K562 (cell line): ENCODE results near the gene RHBG. TPM values are rescaled to one million over a fixed set of nuclear protein-coding genes. Genes with fewer than 3 reads are reported as not detected.

Source experiments
- ATAC-seq: fragments of 200-7000 bp; cut with Tn5 transposase; 3 replicates; pipeline ENCODE4 v1.9.1; 2020; ENCODE audit warnings: moderate library complexity
- BruUV-seq: library from RNA; stranded (reverse); fragments of 400-500 nt; replicated peaks from 2 replicates; lab custom pipeline; 2021; lab: Mats Ljungman, UMichigan
- CTCF ChIA-PET: fragments of 300-600 bp; formaldehyde crosslinking; extraction: SDS; loops from one replicate; lab custom pipeline; 2021; ENCODE audit warnings: low intra/inter-chr PET ratio; lab: Yijun Ruan, JAX
- POLR2A ChIA-PET: fragments of 300-600, 350-650 bp; sonication (Branson Sonifier 250); formaldehyde crosslinking; extraction: SDS; loops from one replicate; lab custom pipeline; 2021; ENCODE audit warnings: antibody characterized with exemption, inconsistent platforms; lab: Yijun Ruan, JAX
- DNase-seq, 4 experiments: peaks; one replicate each; pipeline versions ENCODE4 v3.0.0 to v3.0.0-alpha.2; 2011 to 2018; ENCODE audit warnings: low spot score in 3 of 4, mixed read lengths in 3 of 4; ENCODE audit errors: extremely low read depth in 1 of 4
- FAIRE-seq: peaks from 2 replicates; lab custom pipeline; 2011; peaks lifted over from hg19 to GRCh38; lab: Jason Lieb, UNC
- H2AFZ ChIP-seq: 2 replicates; pipeline ENCODE4 v1.6.0; 2011; ENCODE audit warnings: low read depth, low read length, control low read depth, inconsistent platforms
- H3K27ac ChIP-seq: fragments of 200-600 bp; 3 replicates; pipeline ENCODE4 v1.8.0; 2011; ENCODE audit warnings: low read depth, mild to moderate bottlenecking, control low read depth, inconsistent platforms, low read length, moderate library complexity, mixed read lengths; ENCODE audit errors: extremely low read depth
- H3K27me3 ChIP-seq, 2 experiments: fragments of 300-600 bp in 1 of 2; 2 replicates in 1 of 2; 3 replicates in 1 of 2; pipeline versions ENCODE4 v1.6.0 to v1.8.0; 2011; ENCODE audit warnings: inconsistent platforms in 2 of 2, low read length in 2 of 2, mild to moderate bottlenecking in 1 of 2, mixed read lengths in 1 of 2, moderate library complexity in 1 of 2; ENCODE audit not compliant: control insufficient read depth in 2 of 2, insufficient read depth in 2 of 2
- H3K36me3 ChIP-seq: fragments of 300-600 bp; 3 replicates; pipeline ENCODE4 v1.8.0; 2011; ENCODE audit warnings: mild to moderate bottlenecking, low read length, inconsistent platforms; ENCODE audit not compliant: control insufficient read depth, insufficient read depth
- H3K4me1 ChIP-seq, 2 experiments: fragments of 200-600 bp in 1 of 2; replicated peaks in 1 of 2; 2 replicates in 1 of 2; 3 replicates in 1 of 2; pipeline versions ENCODE4 v1.5.1 to v1.8.0; 2011; ENCODE audit warnings: inconsistent platforms in 2 of 2, low read length in 2 of 2, mild to moderate bottlenecking in 1 of 2, mixed read lengths in 1 of 2, moderate library complexity in 1 of 2; ENCODE audit not compliant: control insufficient read depth in 2 of 2, insufficient read depth in 2 of 2
- H3K4me2 ChIP-seq: 2 replicates; pipeline ENCODE4 v1.6.1; 2011; ENCODE audit warnings: low read length, control low read depth, inconsistent platforms, mixed read lengths; ENCODE audit not compliant: insufficient read depth
- H3K4me3 ChIP-seq: fragments of 200-600 bp; sonication (generic), shearing (Covaris generic); 2 replicates; pipeline ENCODE4 v1.5.1; 2016; ENCODE audit warnings: control low read depth, inconsistent platforms
- H3K79me2 ChIP-seq: fragments of 200-600 bp; 3 replicates; pipeline ENCODE4 v1.8.0; 2011; ENCODE audit warnings: low read length, inconsistent platforms; ENCODE audit not compliant: control insufficient read depth, insufficient read depth
- H3K9ac ChIP-seq, 2 experiments: 2 replicates each; pipeline versions ENCODE4 v1.6.0 to v1.6.1; 2011; ENCODE audit warnings: low read depth in 2 of 2, low read length in 2 of 2, control low read depth in 1 of 2, inconsistent platforms in 1 of 2, mild to moderate bottlenecking in 1 of 2, mixed read lengths in 1 of 2; ENCODE audit not compliant: insufficient read depth in 1 of 2
- H3K9me1 ChIP-seq: one replicate; pipeline ENCODE4 v1.6.0; 2011; ENCODE audit warnings: inconsistent platforms, mild to moderate bottlenecking, low read length, moderate library complexity; ENCODE audit not compliant: control insufficient read depth, insufficient read depth
- H3K9me3 ChIP-seq: replicated peaks from 2 replicates; pipeline ENCODE4 v1.5.1; 2011; ENCODE audit warnings: low read depth, low read length, inconsistent platforms; ENCODE audit not compliant: control insufficient read depth, insufficient read depth
- H4K20me1 ChIP-seq: replicated peaks from 2 replicates; pipeline ENCODE4 v1.6.1; 2011; ENCODE audit warnings: low read length, inconsistent platforms, mixed read lengths; ENCODE audit not compliant: control insufficient read depth, insufficient read depth
- KLF13 ChIP-seq: fragments of 450-650 bp; IDR thresholded peaks from 2 replicates; pipeline ENCODE4 v1.6.1; 2016; ENCODE audit warnings: missing genetic modification characterization, low read depth, mild to moderate bottlenecking, missing compliant biosample characterization, moderate library complexity, borderline replicate concordance
- SPI1 ChIP-seq: IDR thresholded peaks from 2 replicates; pipeline ENCODE4 v1.6.1; 2011; ENCODE audit warnings: low read depth, low read length, control low read depth, borderline replicate concordance
- ZNF766 ChIP-seq: fragments of 200-800 bp; sonication (Bioruptor generic); conservative IDR thresholded peaks from 2 replicates; pipeline ENCODE4 v1.6.1; 2016; ENCODE audit warnings: missing genetic modification characterization, missing compliant biosample characterization
- WGBS: fragments of 100-300 bp; shearing (Covaris generic); methylation state at CpG from one replicate; pipeline ENCODE4 v1.1.6; 2016; ENCODE audit warnings: low coverage, mixed read lengths; ENCODE audit not compliant: insufficient coverage; ENCODE audit errors: missing lambda C conversion rate; 5-methylcytosine and 5-hydroxymethylcytosine counted together
- in situ Hi-C: fragments of 300-500 bp; cut with MboI; formaldehyde crosslinking; loops from 4 replicates; pipeline ENCODE4 v1.15.0; 2018; ENCODE audit warnings: inconsistent platforms, mixed read lengths
- intact Hi-C: fragments of 100-400 bp; cut with micrococcal nuclease; formaldehyde crosslinking; loops from 2 replicates; pipeline ENCODE4 v1.14.2; 2022
- polyA plus RNA-seq, 8 experiments: library from polyadenylated mRNA; depleted of rRNA in 4 of 8; stranded (reverse) in 5 of 8; unstranded in 3 of 8; fragments of >200 nt; fragmentation: Nextera tagmentation in 2 of 8; fragmentation: Illumina TruSeq in 1 of 8; extraction: Ambion mirVana in 2 of 8; extraction: Trizol in 1 of 8; gene quantifications; 2 replicates each; pipeline versions ENCODE4 v1.2.1 to v1.2.3, GENCODE V29; 2011 to 2014; ENCODE audit warnings: inconsistent platforms in 1 of 8, missing spikeins in 1 of 8
- total RNA-seq, 7 experiments: library from RNA; depleted of rRNA in 6 of 7; stranded (reverse); fragments of >200 nt in 6 of 7; fragmentation: Illumina TruSeq in 2 of 7; extraction: Trizol in 2 of 7; gene quantifications; 2 replicates each; pipeline versions ENCODE4 v1.2.1 to v1.2.3, GENCODE V29; 2011 to 2021; ENCODE audit warnings: low replicate concordance in 1 of 7
- TF ChIP-seq, protein P1 (sequence below): fragments of 450-650 bp; IDR thresholded peaks from 2 replicates; pipeline ENCODE4 v1.6.1; 2016

RHBG gene
- total and polyA plus RNA-seq, 9 of the 15 experiments (the other 6 are each of a cell fraction or from before 2014, with no cell fraction given) = not detected

DNA sequence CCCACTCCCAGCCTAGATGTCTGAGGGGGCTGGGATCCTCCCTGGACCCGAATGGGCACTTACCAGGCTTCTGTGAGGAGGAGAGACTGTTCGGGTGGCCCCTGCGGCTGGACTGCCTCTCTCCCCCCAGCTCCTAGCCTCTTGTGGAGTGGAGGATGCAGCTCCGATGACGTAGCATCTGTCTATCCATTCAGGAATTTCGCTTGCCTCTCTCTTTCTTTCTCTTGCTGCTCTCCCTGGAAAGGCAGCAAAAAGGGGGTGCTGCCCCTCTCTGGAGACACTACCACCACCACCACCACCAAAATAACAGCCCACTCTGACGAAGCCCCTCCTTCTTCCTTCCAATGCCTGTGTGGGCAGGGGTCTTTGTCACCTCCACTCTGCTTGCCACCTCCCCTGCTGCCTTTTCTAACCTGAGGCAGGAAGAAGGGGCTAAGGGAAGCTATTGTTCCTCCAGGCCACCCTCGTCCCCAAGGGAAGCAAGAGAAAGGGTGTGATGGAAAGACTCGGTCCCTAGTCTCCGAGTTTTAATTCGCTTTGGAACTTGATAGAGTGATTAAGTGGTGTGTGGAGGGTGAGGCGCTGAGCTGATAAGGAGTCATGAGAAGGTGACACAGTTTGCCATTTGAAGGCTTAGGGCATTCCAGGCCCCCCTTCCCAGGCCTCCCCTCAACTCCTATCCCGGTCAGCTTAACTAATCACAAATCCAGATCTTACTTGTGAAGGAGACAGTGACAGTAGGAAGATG lies 60.5 kb downstream of the RHBG start (continued):
- TF ChIP-seq ZNF766 (no peak), SPI1 (no peak)

DNA sequence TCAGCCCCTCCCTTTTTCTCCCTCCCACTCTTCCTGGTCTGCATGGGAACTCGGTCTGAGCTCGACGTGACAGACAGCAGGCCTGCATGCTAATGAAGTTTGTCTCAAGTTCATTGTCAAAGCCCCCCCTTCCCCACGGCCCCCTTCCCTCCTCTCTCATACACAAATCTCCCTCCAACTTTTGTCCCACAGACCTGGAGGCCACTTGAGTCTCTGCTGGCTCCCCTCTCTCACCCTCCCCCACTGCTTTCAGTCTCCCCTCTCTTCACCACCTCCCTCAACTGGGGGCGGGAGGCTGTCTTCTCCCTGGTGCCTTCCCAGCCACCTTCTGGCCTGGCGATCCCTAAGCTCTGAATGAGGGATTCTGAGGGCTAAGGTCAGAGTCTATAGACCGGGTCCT lies 61.3 kb downstream of the RHBG start:
- H3K9me1 ChIP-seq = no peaks in the 10 kb centered on the region
- H3K27ac ChIP-seq = no peak overlapping the region; the same call in 2 of the 3 replicates
- H3K4me2 ChIP-seq = peak overlapping the region; percentile 33
- no TSS peak for BruUV-seq
- H3K4me3 ChIP-seq = no peak overlapping the region
- peaks cover 34 to 43% of the 10 kb centered on the region in 2 experiments for H3K27me3 ChIP-seq
- no peaks in the 10 kb centered on the region for H4K20me1 ChIP-seq
- 0% methylated on average over 3 of the region's 7 CpGs for WGBS
- H3K4me1 ChIP-seq = peaks cover 1 to 15% of the 10 kb centered on the region in 2 experiments; a peak in 4 of 5 replicates
- peak; percentile 22; the same call in 1 of the 3 replicates for ATAC-seq
- CTCF ChIA-PET = no interaction called here
- POLR2A ChIA-PET = interaction anchor here (0.6 to 1.0 kb wide), 4 partner anchors 9 to 52 kb away, joined by 3 read pairs; no protein-coding TSS in a partner anchor
- intact Hi-C loops = no loop called here
- in situ Hi-C loops = no loop called here
- no peak for TF ChIP-seq KLF13 (tag)
- TF ChIP-seq, protein P1, sequence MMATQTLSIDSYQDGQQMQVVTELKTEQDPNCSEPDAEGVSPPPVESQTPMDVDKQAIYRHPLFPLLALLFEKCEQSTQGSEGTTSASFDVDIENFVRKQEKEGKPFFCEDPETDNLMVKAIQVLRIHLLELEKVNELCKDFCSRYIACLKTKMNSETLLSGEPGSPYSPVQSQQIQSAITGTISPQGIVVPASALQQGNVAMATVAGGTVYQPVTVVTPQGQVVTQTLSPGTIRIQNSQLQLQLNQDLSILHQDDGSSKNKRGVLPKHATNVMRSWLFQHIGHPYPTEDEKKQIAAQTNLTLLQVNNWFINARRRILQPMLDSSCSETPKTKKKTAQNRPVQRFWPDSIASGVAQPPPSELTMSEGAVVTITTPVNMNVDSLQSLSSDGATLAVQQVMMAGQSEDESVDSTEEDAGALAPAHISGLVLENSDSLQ = peak; percentile 47
- peak overlapping the region; percentile 32; the same call in 1 of the 2 replicates for H2AFZ ChIP-seq
- FAIRE-seq = no peak
- H3K79me2 ChIP-seq = no peaks in the 10 kb centered on the region
- no peaks in the 10 kb centered on the region for H3K9me3 ChIP-seq
- H3K9ac ChIP-seq = peak overlapping the region in 1 of 2 experiments; percentile 7; a peak in 1 of 4 replicates
- DNase-seq = peak in 2 of 4 experiments; percentile 41 to 43
- H3K36me3 ChIP-seq = no peaks in the 10 kb centered on the region
